ENCODE measurements around the gene ZMYND10. TPM values are rescaled to one million over a fixed set of nuclear protein-coding genes. Genes with fewer than 3 reads are reported as not detected.

ZMYND10 gene
- polyA plus RNA-seq, 1 experiment, result 0.87 TPM

GRCh38 chr3:50375258-50375931 lies 29.9 kb upstream of the ZMYND10 start:
- CTCF ChIA-PET, result interaction anchor here (0.7 kb wide), 1 partner anchor 132 kb away, joined by 3 read pairs; no protein-coding TSS in a partner anchor
- H3K27me3 ChIP-seq (ENCODE audit: control insufficient read depth, insufficient read depth, low read length), result peaks cover 34% of the 10 kb centered on the region

GRCh38 chr3:50374363-50375257 lies 29.1 kb upstream of the ZMYND10 start:
- TF ChIP-seq CTCF (IDR thresholded peaks at IDR 0.05; ENCODE audit: low read depth, low read length), result no peak
- Histone ChIP-seq H3K4me3 (ENCODE audit: low read depth, low read length) (no peak overlapping the region), H3K27me3 (ENCODE audit: control insufficient read depth, insufficient read depth, low read length) (peaks cover 35% of the 10 kb centered on the region), H3K27ac (ENCODE audit: low read depth, low read length) (no peak overlapping the region), H3K9me3 (ENCODE audit: control insufficient read depth, insufficient read depth, low read length) (no peaks in the 10 kb centered on the region)
- POLR2A ChIA-PET, result no interaction called here
- DNase-seq (ENCODE audit: low read depth, low spot score), result no peak
- CTCF ChIA-PET, result interaction anchor here (0.7 kb wide), 1 partner anchor 133 kb away, joined by 3 read pairs; no protein-coding TSS in a partner anchor

More at GRCh38 chr3:50375258-50375931, 29.9 kb upstream of the ZMYND10 start:
- H3K27ac ChIP-seq (ENCODE audit: low read depth, low read length), result no peak overlapping the region
- H3K4me3 ChIP-seq (ENCODE audit: low read depth, low read length), result no peak overlapping the region
- DNase-seq (ENCODE audit: low read depth, low spot score), result no peak
- POLR2A ChIA-PET, result no interaction called here
- H3K9me3 ChIP-seq (ENCODE audit: control insufficient read depth, insufficient read depth, low read length), result no peaks in the 10 kb centered on the region
- no peak for TF ChIP-seq CTCF (IDR thresholded peaks at IDR 0.05; ENCODE audit: low read depth, low read length)

- H3K27ac ChIP-seq (ENCODE audit: low read depth, low read length), result no peak overlapping the region
- no peak for TF ChIP-seq CTCF (IDR thresholded peaks at IDR 0.05; ENCODE audit: low read depth, low read length)
- POLR2A ChIA-PET, result no interaction called here
Observed at GRCh38 chr3:50373146-50374051, 27.9 kb upstream of the ZMYND10 start.

GRCh38 chr3:50372349-50372748 lies 26.8 kb upstream of the ZMYND10 start:
- CTCF ChIA-PET, result no interaction called here
- Histone ChIP-seq H3K4me3 (ENCODE audit: low read depth, low read length) (no peak overlapping the region), H3K27me3 (ENCODE audit: control insufficient read depth, insufficient read depth, low read length) (peaks cover 43% of the 10 kb centered on the region), H3K27ac (ENCODE audit: low read depth, low read length) (no peak overlapping the region), H3K9me3 (ENCODE audit: control insufficient read depth, insufficient read depth, low read length) (no peaks in the 10 kb centered on the region)
- no peak for DNase-seq (ENCODE audit: low read depth, low spot score)
- POLR2A ChIA-PET, result no interaction called here
- no peak for TF ChIP-seq CTCF (IDR thresholded peaks at IDR 0.05; ENCODE audit: low read depth, low read length)

More at GRCh38 chr3:50373146-50374051, 27.9 kb upstream of the ZMYND10 start:
- CTCF ChIA-PET, result no interaction called here
- no peak for DNase-seq (ENCODE audit: low read depth, low spot score)
- peaks cover 42% of the 10 kb centered on the region for H3K27me3 ChIP-seq (ENCODE audit: control insufficient read depth, insufficient read depth, low read length)
- no peak overlapping the region for H3K4me3 ChIP-seq (ENCODE audit: low read depth, low read length)
- H3K9me3 ChIP-seq (ENCODE audit: control insufficient read depth, insufficient read depth, low read length), result no peaks in the 10 kb centered on the region
